ENCODE data around the gene PLPP3. TPM values are rescaled to one million over a fixed set of nuclear protein-coding genes. Genes with fewer than 3 reads are reported as not detected.

The PLPP3 gene
- total and polyA plus RNA-seq, 9 of the 15 experiments (the other 6 are each of a cell fraction or from before 2014, with no cell fraction given) = 0.07 to 0.54 (median 0.20) TPM

GRCh38 chr1:56489695-56490094 is 89.7 kb downstream of the PLPP3 start:
- no peak overlapping the region for H3K4me3 ChIP-seq
- H3K9me3 ChIP-seq (replicated peaks; ENCODE audit: control insufficient read depth, insufficient read depth, low read depth, low read length) = no peaks in the 10 kb centered on the region
- no peaks in the 10 kb centered on the region for H3K9me1 ChIP-seq (ENCODE audit: control insufficient read depth, insufficient read depth, low read length)
- POLR2A ChIA-PET = no interaction called here
- no peak for TF ChIP-seq NCOA4 (IDR thresholded peaks at IDR 0.05; ENCODE audit: partially characterized antibody)
- TF ChIP-seq ERF (CRISPR knock-in tag; IDR thresholded peaks at IDR 0.05) = no peak
- TF ChIP-seq ELK3 (CRISPR knock-in tag; IDR thresholded peaks at IDR 0.05) = no peak
- TF ChIP-seq TRIM24 (IDR thresholded peaks at IDR 0.05) = no peak
- TF ChIP-seq NFE2L1 (tag; IDR thresholded peaks at IDR 0.05; ENCODE audit: borderline replicate concordance, low read depth) = no peak
- TF ChIP-seq CREB1 (IDR thresholded peaks at IDR 0.05) = no peak
- no peak for TF ChIP-seq CREB1 (CRISPR knock-in tag; IDR thresholded peaks at IDR 0.05)
- no peak for TF ChIP-seq C11orf30 (IDR thresholded peaks at IDR 0.05; ENCODE audit: low read depth)
- no peak for TF ChIP-seq SFPQ (IDR thresholded peaks at IDR 0.05; ENCODE audit: low read depth, low read length)
- TF ChIP-seq SIN3B (IDR thresholded peaks at IDR 0.05; ENCODE audit: low read depth) = no peak
- TF ChIP-seq PTRF (tag; IDR thresholded peaks at IDR 0.05) = no peak
- TF ChIP-seq SOX6 (IDR thresholded peaks at IDR 0.05) = no peak
- TF ChIP-seq TCF15 (CRISPR knock-in tag; IDR thresholded peaks at IDR 0.05) = no peak
- WGBS (ENCODE audit: insufficient coverage, low coverage, missing lambda C conversion rate) = 22% methylated on average over 8 of the region's 8 CpGs
- H3K4me1 ChIP-seq (replicated peaks in 1 of 2; ENCODE audit: control insufficient read depth in 2 of 2, insufficient read depth in 2 of 2, low read length in 2 of 2) = no peaks in the 10 kb centered on the region; a peak in 1 of 5 replicates
- H4K20me1 ChIP-seq (replicated peaks; ENCODE audit: control insufficient read depth, insufficient read depth, low read length) = no peaks in the 10 kb centered on the region
- DNase-seq (ENCODE audit: extremely low read depth in 1 of 4, low spot score in 3 of 4) (no peak), FAIRE-seq (no peak), ATAC-seq (no peak)
- H3K79me2 ChIP-seq (ENCODE audit: control insufficient read depth, insufficient read depth, low read length) = no peaks in the 10 kb centered on the region
- in situ Hi-C loops (cut with MboI) (no loop called here), intact Hi-C loops (cut with micrococcal nuclease) (no loop called here)
- H3K27me3 ChIP-seq (ENCODE audit: control insufficient read depth in 2 of 2, insufficient read depth in 2 of 2, low read length in 2 of 2) = no peaks in the 10 kb centered on the region
- BruUV-seq (replicated peaks) = no TSS peak
- no peak overlapping the region for H3K27ac ChIP-seq (ENCODE audit: extremely low read depth, low read depth, low read length)
- no peaks in the 10 kb centered on the region for H3K36me3 ChIP-seq (ENCODE audit: control insufficient read depth, insufficient read depth, low read length)
- CTCF ChIA-PET (ENCODE audit: low intra/inter-chr PET ratio) = no interaction called here
- no peak overlapping the region for H3K4me2 ChIP-seq (ENCODE audit: insufficient read depth, low read length)
- H2AFZ ChIP-seq (ENCODE audit: low read depth, low read length) = no peak overlapping the region
- H3K9ac ChIP-seq (ENCODE audit: insufficient read depth in 1 of 2, low read depth in 2 of 2, low read length in 2 of 2) = no peak overlapping the region
